HG03039 (cell line): ENCODE results near the gene ZNF814.
A peak's percentile ranks its signal among the peaks of the same experiment; 100 is the strongest.
"Not testable (repeated sequence)": the region's sequence is repeated elsewhere in the genome, so short reads cannot be mapped to it uniquely, and the experiment has no call there.

Source experiments
- ATAC-seq: cut with Tn5 transposase; IDR thresholded peaks from one replicate; pipeline ENCODE4 v1.9.1; 2021; ENCODE audit warnings: mild to moderate bottlenecking, moderate library complexity; ENCODE audit not compliant: unreplicated experiment

ZNF814 gene

GRCh38 chr19:57888560-57889231, at the start of gene ZNF814:
TSS of gene ZNF814 (minus strand) at chr19:57889037. CDS start at chr19:57888802, 235 bp downstream.
- ATAC-seq: peak; percentile 68

- no peak for ATAC-seq
These were observed 46.9 kb upstream of the ZNF814 start for GRCh38 chr19:57935731-57936130.

GRCh38 chr19:57934820-57935665, 46.2 kb upstream of the ZNF814 start, which contains the start of gene ZNF418:
TSS of gene ZNF418 (minus strand) at chr19:57935402. CDS start at chr19:57933822, 1,580 bp downstream.
- no peak for ATAC-seq

DNA sequence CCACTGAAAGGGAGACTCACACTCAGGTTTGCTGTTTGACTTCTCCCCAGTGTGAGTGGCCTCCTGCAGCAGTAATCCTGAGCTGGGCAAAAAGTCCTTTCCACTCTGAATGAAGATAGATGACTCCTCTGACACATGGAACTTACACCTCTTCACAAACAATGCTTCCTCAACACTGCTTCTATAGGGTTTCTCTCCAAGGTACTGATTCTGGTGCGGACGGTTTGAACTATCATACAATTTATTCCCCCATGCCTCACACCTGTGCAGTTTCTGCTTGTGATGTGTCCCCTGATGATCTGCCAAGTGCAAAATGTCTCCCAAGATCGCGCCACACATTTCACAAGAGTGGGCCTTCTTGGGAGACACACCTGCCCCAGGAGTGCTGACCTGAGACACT, 38.8 kb upstream of the ZNF814 start:
- no peak for ATAC-seq

DNA sequence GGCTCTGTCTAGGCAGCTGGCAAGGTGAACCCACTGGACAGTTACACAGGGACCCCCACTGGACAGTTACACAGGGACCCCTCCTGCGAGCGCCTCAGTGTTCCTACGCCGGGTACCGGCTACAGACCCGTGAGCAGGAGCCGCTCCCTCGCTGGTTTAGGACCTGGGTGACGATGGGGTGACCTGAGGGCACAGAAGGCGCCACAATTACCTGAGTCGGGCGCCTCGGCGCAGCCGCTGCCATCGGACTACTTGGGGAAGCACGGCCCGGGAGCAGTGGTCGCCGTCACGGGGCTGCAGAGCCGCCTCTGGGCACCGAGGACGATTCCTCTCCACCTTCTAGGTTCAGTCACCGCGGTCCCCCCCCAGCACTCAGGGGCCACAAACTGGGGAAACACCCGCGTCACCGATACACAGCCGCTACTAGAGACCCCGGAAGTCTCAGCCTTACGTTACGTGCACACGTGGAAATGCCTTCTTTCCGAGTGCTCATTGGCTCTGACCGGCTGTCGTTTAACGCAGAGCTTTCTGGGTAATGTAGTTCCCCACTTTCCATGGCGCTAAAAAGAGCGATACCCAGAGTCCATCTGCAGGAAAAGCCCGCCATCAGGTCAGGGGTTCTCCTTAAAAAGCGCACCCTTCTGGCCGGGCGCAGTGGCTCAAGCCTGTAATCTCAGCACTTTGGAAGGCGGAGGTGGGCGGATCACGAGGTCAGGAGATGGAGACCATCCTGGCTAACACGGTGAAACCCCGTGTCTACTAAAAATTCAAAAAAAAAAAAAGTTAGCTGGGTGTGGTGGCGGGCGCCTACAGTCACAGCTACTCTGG, 27.5 kb upstream of the ZNF814 start, which contains the start of gene ZNF417:
Gene ZNF417 (minus strand): TSS at position 425 of the 828 bp plus-strand sequence. CDS start 181 bp downstream, at position 244.
- peak; percentile 90 for ATAC-seq

DNA sequence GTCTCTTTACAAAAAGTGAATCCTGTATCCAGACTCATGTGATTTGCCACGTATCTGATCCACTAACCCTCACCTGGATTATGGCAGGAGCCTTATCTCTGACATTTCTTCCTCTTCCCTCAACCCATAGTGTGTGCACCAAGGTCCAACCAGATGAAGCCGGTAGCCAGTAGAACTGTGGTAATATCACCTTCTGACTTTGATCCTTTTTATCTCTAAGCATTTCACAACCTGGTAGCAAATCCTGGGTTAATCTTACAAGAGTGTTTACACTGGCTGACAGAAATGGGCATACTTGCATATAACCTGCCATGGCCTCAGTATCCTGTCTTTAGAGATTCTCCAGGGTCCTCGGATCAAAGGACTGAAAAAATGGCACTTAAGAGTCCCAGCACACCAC, 25.7 kb upstream of the ZNF814 start:
- ATAC-seq: no peak

GRCh38 chr19:57907394-57907793, 18.6 kb upstream of the ZNF814 start:
- no peak for ATAC-seq

DNA sequence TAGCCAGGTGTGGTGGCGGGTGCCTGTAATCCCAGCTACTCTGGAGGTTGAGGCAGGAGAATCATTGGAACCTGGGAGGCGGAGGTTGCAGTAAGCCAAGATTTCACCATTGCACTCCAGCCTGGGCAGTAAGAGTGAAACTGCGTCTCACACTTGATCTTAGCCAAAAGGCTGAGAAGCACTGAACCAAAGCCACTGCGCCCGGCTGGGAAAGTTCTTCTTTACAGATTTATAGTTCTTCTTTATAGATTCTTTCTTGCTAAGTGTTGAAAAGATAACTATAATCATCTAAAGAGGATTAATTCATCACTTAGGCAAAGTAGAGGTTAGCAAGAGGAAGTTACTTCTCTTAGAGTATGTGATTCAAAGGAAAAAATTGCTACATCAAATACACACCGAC, 16.4 kb upstream of the ZNF814 start:
- no peak for ATAC-seq

GRCh38 chr19:57903618-57904184, 14.9 kb upstream of the ZNF814 start:
- ATAC-seq: no peak

DNA sequence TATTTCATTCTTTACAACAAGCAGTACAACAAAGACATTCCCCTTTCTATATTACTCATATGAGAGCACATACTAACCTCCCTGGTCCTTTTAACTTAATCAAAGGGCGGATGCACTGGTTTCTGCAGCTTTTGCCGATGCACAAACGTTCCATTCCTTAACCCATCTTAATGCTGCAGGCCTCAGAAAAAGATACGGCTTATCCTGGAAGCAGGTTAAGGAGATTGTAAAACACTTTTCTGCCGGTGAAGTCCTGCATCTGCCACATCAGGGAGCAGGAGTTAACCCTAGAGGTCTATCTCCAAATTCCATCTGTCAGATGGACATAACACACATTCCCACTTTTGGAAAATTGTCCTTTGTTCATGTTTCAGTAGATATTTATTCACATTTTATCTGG, 11.5 kb upstream of the ZNF814 start:
- ATAC-seq: no peak

GRCh38 chr19:57890706-57891105, 1.9 kb upstream of the ZNF814 start:
- not testable (repeated sequence) for ATAC-seq

DNA sequence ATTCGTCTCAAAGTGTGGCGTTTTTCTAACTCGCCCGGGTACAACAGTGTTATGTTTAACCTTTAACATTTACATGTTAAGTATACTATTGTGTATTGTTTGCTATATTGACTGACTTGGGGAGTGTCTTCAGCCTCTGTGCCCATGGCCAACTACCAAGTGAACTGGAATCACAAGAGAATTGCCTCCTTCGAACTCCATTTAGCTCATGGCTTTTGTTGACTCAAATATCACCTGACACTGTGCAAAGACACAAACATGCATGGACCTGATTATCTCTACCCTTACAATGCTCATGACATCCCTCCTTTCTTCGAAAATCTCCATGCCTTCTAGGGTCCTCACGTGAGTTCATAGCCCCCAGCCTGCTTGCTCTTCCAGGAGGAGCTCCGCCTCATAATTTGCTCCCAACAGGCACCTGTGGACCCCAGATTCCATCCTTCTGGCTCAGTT, 704 bp downstream of the ZNF814 start:
- no peak for ATAC-seq

DNA sequence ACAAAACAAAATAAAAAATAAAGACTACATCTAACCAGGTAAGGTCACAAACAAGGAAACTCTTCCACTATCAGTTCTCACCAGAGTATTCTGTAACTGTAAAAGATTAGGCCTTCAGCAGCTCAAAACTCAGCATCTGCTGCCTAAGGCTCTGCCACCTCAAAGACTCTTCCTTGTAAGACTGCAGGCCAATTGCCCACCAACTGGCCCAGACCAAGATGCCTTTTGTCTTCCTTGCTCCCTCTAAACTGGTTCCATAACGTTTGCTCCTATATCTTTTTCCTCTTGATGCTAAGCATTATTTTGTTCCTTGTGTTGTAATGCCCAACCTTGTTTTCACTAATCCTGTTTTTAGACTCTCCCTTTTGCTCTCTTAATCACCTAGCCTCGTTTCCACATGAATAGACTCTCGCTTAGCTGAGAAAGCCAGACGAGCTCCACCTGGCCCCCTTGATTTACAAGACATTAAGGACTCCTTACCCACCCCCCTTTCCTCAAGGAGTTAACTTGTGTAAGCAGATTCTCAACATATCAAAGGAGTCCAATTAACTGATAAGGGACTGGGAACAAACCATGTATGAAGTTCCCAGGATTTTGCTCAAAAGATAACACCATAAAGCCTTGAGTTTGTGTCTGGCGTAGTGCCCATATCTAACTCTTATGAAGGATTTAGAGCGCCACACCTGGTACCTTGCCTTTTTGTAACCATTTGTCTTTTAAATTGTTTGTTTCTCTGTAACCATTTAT, 1.5 kb downstream of the ZNF814 start:
- ATAC-seq: no peak

GRCh38 chr19:57886046-57886445, 2.8 kb downstream of the ZNF814 start:
- no peak for ATAC-seq

- not testable (repeated sequence) for ATAC-seq
These were observed 14.7 kb downstream of the ZNF814 start for GRCh38 chr19:57873883-57874799.

GRCh38 chr19:57872450-57872849, 16.4 kb downstream of the ZNF814 start:
- ATAC-seq: no peak

DNA sequence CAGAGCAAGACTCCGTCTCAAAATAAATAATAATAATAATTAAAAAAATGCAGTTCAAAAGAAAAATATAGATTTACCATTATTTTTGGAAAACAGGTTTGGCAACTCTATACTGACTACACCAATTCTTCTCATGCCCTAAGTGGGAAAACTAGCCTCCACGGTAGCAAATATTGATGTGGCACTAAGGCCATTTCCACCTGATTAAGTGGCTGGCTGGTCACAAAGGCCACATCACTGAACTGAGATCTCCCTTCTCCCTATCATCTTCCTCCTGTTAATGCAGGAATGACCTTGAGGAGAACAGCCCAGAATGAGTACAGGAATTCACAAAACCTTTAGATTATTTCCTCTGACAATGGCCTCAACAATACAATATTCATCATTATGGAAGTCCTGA, 18.6 kb downstream of the ZNF814 start:
- ATAC-seq: no peak

GRCh38 chr19:57869655-57870054, 19.2 kb downstream of the ZNF814 start:
- ATAC-seq: not testable (repeated sequence)
